Measurements from ENCODE around the gene PARD3B. TPM values are rescaled to one million over a fixed set of nuclear protein-coding genes. Genes with fewer than 3 reads are reported as not detected.

Gene PARD3B
- total and polyA plus RNA-seq, 7 donors: 0.42 to 6.0 (median 4.8) TPM

- no peak for ATAC-seq
- intact Hi-C loops (cut with DNase I): no loop called here
Observed at GRCh38 chr2:204645018-204645773, 99.9 kb downstream of the PARD3B start.

GRCh38 chr2:204647626-204648025, 102.4 kb downstream of the PARD3B start:
- DNase-seq (no peak), ATAC-seq (no peak)
- H3K27ac ChIP-seq: no peak overlapping the region
- TF ChIP-seq CTCF (IDR thresholded peaks at IDR 0.05): no peak
- no peaks in the 10 kb centered on the region for H3K36me3 ChIP-seq (ENCODE audit: insufficient read depth in 1 of 2, low read depth in 1 of 2)
- H3K4me1 ChIP-seq: no peaks in the 10 kb centered on the region
- intact Hi-C loops (cut with DNase I): no loop called here
- H3K4me3 ChIP-seq: no peak overlapping the region
- H3K27me3 ChIP-seq (ENCODE audit: insufficient read depth in 3 of 3, low read length in 2 of 3): no peaks in the 10 kb centered on the region
- H3K9me3 ChIP-seq: no peaks in the 10 kb centered on the region

More at GRCh38 chr2:204645018-204645773, 99.9 kb downstream of the PARD3B start:
- WGBS, 3 donors: 42 to 54% (median 52%) methylated on average over 1 of the region's 1 CpG
- Histone ChIP-seq H3K4me1 (no peaks in the 10 kb centered on the region), H3K27me3 (ENCODE audit: insufficient read depth in 3 of 3, low read length in 2 of 3) (no peaks in the 10 kb centered on the region), H3K4me3 (no peak overlapping the region), H3K9me3 (no peaks in the 10 kb centered on the region), H3K36me3 (ENCODE audit: insufficient read depth in 1 of 2, low read depth in 1 of 2) (no peaks in the 10 kb centered on the region), H3K27ac (no peak overlapping the region)
- no peak for TF ChIP-seq CTCF (IDR thresholded peaks at IDR 0.05)
- DNase-seq: no peak

- H3K9me3 ChIP-seq: no peaks in the 10 kb centered on the region
- no peak for TF ChIP-seq CTCF (IDR thresholded peaks at IDR 0.05)
- intact Hi-C loops (cut with DNase I): no loop called here
- DNase-seq: no peak
- H3K27ac ChIP-seq: no peak overlapping the region
- ATAC-seq: no peak
- no peaks in the 10 kb centered on the region for H3K27me3 ChIP-seq (ENCODE audit: insufficient read depth in 3 of 3, low read length in 2 of 3)
- no peaks in the 10 kb centered on the region for H3K4me1 ChIP-seq
- no peaks in the 10 kb centered on the region for H3K36me3 ChIP-seq (ENCODE audit: insufficient read depth in 1 of 2, low read depth in 1 of 2)
- no peak overlapping the region for H3K4me3 ChIP-seq
Observed at GRCh38 chr2:204650611-204651010, 105.3 kb downstream of the PARD3B start.

DNA sequence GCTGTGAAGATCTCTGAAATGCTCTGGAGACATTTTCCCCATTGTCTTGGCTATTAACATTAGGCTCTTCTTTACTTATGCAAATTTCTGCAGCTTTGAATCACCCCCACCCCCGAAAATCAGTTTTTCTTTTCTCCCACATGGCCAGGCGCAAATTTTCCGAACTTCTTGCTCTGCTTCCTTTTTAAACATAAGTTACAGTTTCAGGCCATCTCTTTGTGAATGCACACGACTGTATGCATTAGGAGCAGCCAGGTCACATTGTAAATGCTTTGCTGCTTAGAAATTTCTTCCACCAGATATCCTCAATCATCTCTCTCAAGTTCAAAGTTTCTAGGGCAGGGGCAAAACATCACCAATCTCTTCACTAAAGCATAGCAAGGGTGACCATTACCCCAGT, 106.8 kb downstream of the PARD3B start:
- ATAC-seq (no peak), DNase-seq (no peak)
- H3K27me3 ChIP-seq (ENCODE audit: insufficient read depth in 3 of 3, low read length in 2 of 3): no peaks in the 10 kb centered on the region
- intact Hi-C loops (cut with DNase I): no loop called here
- no peak for TF ChIP-seq CTCF (IDR thresholded peaks at IDR 0.05)
- no peaks in the 10 kb centered on the region for H3K36me3 ChIP-seq (ENCODE audit: insufficient read depth in 1 of 2, low read depth in 1 of 2)
- 96 to 99% (median 98%) methylated on average over 4 of the region's 4 CpGs for WGBS, 3 donors
- no peaks in the 10 kb centered on the region for H3K9me3 ChIP-seq
- no peak overlapping the region for H3K4me3 ChIP-seq
- no peak overlapping the region for H3K27ac ChIP-seq
- H3K4me1 ChIP-seq: no peaks in the 10 kb centered on the region

- ATAC-seq (no peak), DNase-seq (no peak)
- no peaks in the 10 kb centered on the region for H3K27me3 ChIP-seq (ENCODE audit: insufficient read depth in 3 of 3, low read length in 2 of 3)
- WGBS, 3 donors: 68 to 87% (median 87%) methylated on average over 1 of the region's 1 CpG
- no peaks in the 10 kb centered on the region for H3K4me1 ChIP-seq
- H3K4me3 ChIP-seq: no peak overlapping the region
- H3K36me3 ChIP-seq (ENCODE audit: insufficient read depth in 1 of 2, low read depth in 1 of 2): no peaks in the 10 kb centered on the region
- intact Hi-C loops (cut with DNase I): no loop called here
- H3K27ac ChIP-seq: no peak overlapping the region
- H3K9me3 ChIP-seq: no peaks in the 10 kb centered on the region
- no peak for TF ChIP-seq CTCF (IDR thresholded peaks at IDR 0.05)
Observed at GRCh38 chr2:204654669-204655068, 109.4 kb downstream of the PARD3B start.
